Fibroblast of skin of left biceps (primary cell): ENCODE data around the gene FAM149B1.

Experiments used
- DNase-seq, 2 experiments: peaks; one replicate each; pipeline ENCODE4 v3.0.0-alpha.2; 2013; ENCODE audit warnings: low read depth in 2 of 2

Gene FAM149B1

DNA sequence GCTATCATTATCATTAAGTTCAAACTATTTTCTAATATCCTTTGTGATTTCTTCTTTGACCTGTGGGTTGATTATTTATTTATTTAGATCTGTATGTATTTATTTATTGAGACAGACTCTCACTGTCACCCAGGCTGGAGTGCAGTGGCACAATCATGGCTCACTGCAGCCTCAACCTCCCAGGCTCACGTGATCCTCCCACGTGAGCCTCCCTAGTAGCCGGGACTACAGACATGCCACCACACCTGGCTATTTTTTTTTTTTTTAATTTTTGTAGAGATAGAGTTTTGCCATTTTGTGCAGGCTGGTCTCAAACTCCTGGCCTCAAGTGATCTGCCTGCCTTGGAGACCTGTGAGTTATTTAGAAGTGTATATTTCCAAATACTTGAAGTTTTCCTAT is 113.2 kb downstream of the FAM149B1 start:
- DNase-seq, result no peak

DNA sequence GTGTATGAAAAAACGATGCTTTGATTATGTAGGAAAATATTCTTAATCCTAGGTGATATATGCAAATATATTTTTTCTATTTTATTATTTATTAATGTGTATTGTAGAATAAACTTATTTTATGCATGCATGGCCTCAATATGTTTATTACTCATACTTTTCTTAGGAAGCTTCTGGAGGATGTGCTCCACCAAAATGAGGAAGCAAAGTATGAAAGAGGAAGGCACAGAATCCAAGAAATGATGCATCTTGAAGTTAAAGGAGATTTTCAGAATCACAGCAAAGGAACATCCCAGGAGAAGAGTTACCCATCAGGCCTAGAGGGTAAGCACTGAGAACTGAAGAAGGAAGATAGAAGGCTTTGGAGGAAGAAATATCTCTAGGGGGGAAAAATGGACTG is 119.5 kb downstream of the FAM149B1 start:
- DNase-seq, result no peak

DNA sequence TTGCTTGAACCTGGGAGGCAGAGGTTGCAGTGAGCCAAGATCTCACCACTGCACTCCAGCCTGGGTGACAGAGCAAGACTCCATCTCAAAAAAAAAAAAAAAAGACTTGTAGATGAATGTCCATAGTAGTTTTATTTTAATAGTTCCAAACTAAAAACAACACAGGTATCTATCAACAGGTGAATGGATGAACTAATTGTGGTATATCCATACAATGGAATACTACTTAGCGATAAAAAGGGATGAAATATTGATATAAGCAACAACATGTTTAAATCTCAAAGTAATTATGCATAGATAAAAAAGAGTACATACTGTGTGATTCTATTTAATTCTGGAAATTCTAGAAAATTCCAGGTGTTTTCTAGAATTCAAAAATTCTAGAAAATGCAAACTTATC is 122.0 kb downstream of the FAM149B1 start:
- DNase-seq, result no peak

- no peak for DNase-seq
These were observed 125.5 kb downstream of the FAM149B1 start for GRCh38 chr10:73293461-73293860.
